ENCODE measurements around the gene BTBD17. TPM values are rescaled to one million over a fixed set of nuclear protein-coding genes. Genes with fewer than 3 reads are reported as not detected.

BTBD17 gene
- polyA plus RNA-seq, 3 donors, result not detected

- H3K9me3 ChIP-seq (replicated peaks in 1 of 2; ENCODE audit: control insufficient read depth in 1 of 2, insufficient read depth in 1 of 2, low read length in 2 of 2), result no peaks in the 10 kb centered on the region
- WGBS (ENCODE audit: insufficient coverage), result 85% methylated on average over 2 of the region's 13 CpGs
These were observed 21.1 kb downstream of the BTBD17 start for GRCh38 chr17:74340470-74341023.

GRCh38 chr17:74339537-74340195 lies 22.0 kb downstream of the BTBD17 start:
- Histone ChIP-seq H3K4me1 (ENCODE audit: control insufficient read depth in 1 of 2, insufficient read depth in 2 of 2, low read length in 2 of 2) (no peaks in the 10 kb centered on the region), H2AFZ (ENCODE audit: insufficient read depth, low read depth, low read length, poor library complexity, severe bottlenecking) (no peak overlapping the region), H3K27ac (ENCODE audit: low read depth in 1 of 2, low read length in 2 of 2) (no peak overlapping the region), H3K4me2 (replicated peaks; ENCODE audit: extremely low read depth, low read length, poor library complexity, severe bottlenecking) (no peak overlapping the region), H3K27me3 (ENCODE audit: control insufficient read depth in 2 of 2, insufficient read depth in 2 of 2, low read length in 2 of 2) (no peaks in the 10 kb centered on the region), H4K20me1 (ENCODE audit: insufficient read depth, low read length) (no peaks in the 10 kb centered on the region), H3K9me3 (replicated peaks in 1 of 2; ENCODE audit: control insufficient read depth in 1 of 2, insufficient read depth in 1 of 2, low read length in 2 of 2) (no peaks in the 10 kb centered on the region), H3K79me2 (ENCODE audit: insufficient read depth, low read length) (no peaks in the 10 kb centered on the region), H3K4me3 (replicated peaks in 1 of 3; ENCODE audit: low read depth in 2 of 3, low read length in 3 of 3) (no peak overlapping the region), H3K9ac (ENCODE audit: insufficient read depth, low read length, poor library complexity, severe bottlenecking) (no peak overlapping the region), H3K36me3 (replicated peaks in 1 of 2; ENCODE audit: control insufficient read depth in 1 of 2, insufficient read depth in 2 of 2, low read length in 2 of 2) (no peaks in the 10 kb centered on the region)
- Mint-ChIP-seq H3K27me3 (ENCODE audit: low read depth in 3 of 3) (peaks cover 0 to 20% (median 8%) of the 10 kb centered on the region in 3 donors), H3K4me3 (no peak overlapping the region), H3K4me1 (no peaks in the 10 kb centered on the region), H3K27ac (no peak overlapping the region), H3K36me3 (no peaks in the 10 kb centered on the region), H3K9me3 (no peaks in the 10 kb centered on the region)
- WGBS (ENCODE audit: insufficient coverage), result 94% methylated on average over 15 of the region's 19 CpGs
- no peak for DNase-seq
- no peak for TF ChIP-seq CTCF (IDR thresholded peaks at IDR 0.05)
- intact Hi-C loops (cut with micrococcal nuclease), result no loop called here

More at GRCh38 chr17:74340470-74341023, 21.1 kb downstream of the BTBD17 start:
- no peaks in the 10 kb centered on the region for H3K9me3 Mint-ChIP-seq
- H3K4me1 ChIP-seq (ENCODE audit: control insufficient read depth in 1 of 2, insufficient read depth in 2 of 2, low read length in 2 of 2), result no peaks in the 10 kb centered on the region
- no peak overlapping the region for H3K4me3 Mint-ChIP-seq
- no peak overlapping the region for H3K9ac ChIP-seq (ENCODE audit: insufficient read depth, low read length, poor library complexity, severe bottlenecking)
- no peak overlapping the region for H3K27ac ChIP-seq (ENCODE audit: low read depth in 1 of 2, low read length in 2 of 2)
- H3K27ac Mint-ChIP-seq, result no peak overlapping the region
- no peaks in the 10 kb centered on the region for H3K27me3 ChIP-seq (ENCODE audit: control insufficient read depth in 2 of 2, insufficient read depth in 2 of 2, low read length in 2 of 2)
- H3K79me2 ChIP-seq (ENCODE audit: insufficient read depth, low read length), result no peaks in the 10 kb centered on the region
- no peak for TF ChIP-seq CTCF (IDR thresholded peaks at IDR 0.05)
- H3K4me1 Mint-ChIP-seq, result no peaks in the 10 kb centered on the region
- H3K27me3 Mint-ChIP-seq (ENCODE audit: low read depth in 3 of 3), result peaks cover 0 to 23% (median 12%) of the 10 kb centered on the region in 3 donors
- no peaks in the 10 kb centered on the region for H3K36me3 Mint-ChIP-seq
- intact Hi-C loops (cut with micrococcal nuclease), result no loop called here
- H3K4me3 ChIP-seq (replicated peaks in 1 of 3; ENCODE audit: low read depth in 2 of 3, low read length in 3 of 3), result no peak overlapping the region
- H4K20me1 ChIP-seq (ENCODE audit: insufficient read depth, low read length), result no peaks in the 10 kb centered on the region
- no peak for DNase-seq
- H3K36me3 ChIP-seq (replicated peaks in 1 of 2; ENCODE audit: control insufficient read depth in 1 of 2, insufficient read depth in 2 of 2, low read length in 2 of 2), result no peaks in the 10 kb centered on the region
- no peak overlapping the region for H2AFZ ChIP-seq (ENCODE audit: insufficient read depth, low read depth, low read length, poor library complexity, severe bottlenecking)
- H3K4me2 ChIP-seq (replicated peaks; ENCODE audit: extremely low read depth, low read length, poor library complexity, severe bottlenecking), result no peak overlapping the region

All from CD14-positive monocyte (primary cell).